Embryonic facial prominence (tissue), 1 donor: ENCODE measurements around the gene TFPI.
"Not testable (repeated sequence)": the region's sequence is repeated elsewhere in the genome, so short reads cannot be mapped to it uniquely, and the experiment has no call there.

Experiments used
- DNase-seq: peaks from one replicate; pipeline ENCODE4 v3.0.0-alpha.2; 2016; ENCODE audit errors: extremely low spot score

The TFPI gene

GRCh38 chr2:187554011-187554703, at the start of gene TFPI:
Gene TFPI, minus strand, starts transcription at chr2:187554435. Its CDS starts 50,667 bp downstream, at chr2:187503768.
- no peak for DNase-seq

- DNase-seq = no peak
Observed at GRCh38 chr2:187594801-187595200, 40.6 kb upstream of the TFPI start.

DNA sequence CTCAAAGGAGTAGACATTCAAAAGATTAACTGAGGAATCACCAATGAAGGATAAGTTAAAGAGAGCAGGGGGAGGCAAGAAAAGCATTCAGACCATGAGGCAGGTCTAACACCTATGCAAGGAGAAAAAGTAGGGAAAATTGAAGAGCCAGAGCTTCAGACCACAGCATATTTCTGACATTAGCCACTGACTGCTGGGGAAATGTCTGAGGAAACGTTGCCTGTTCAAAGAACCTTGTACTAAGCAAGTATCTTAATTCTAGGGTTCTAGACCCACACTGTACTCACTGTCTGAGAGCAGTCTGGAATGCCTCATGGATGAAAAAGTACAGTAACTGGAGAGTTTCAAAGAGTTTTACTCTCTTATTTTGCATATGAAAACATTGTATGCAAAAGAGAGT, 39.5 kb upstream of the TFPI start:
- no peak for DNase-seq

GRCh38 chr2:187593098-187593497, 38.9 kb upstream of the TFPI start:
- no peak for DNase-seq

DNA sequence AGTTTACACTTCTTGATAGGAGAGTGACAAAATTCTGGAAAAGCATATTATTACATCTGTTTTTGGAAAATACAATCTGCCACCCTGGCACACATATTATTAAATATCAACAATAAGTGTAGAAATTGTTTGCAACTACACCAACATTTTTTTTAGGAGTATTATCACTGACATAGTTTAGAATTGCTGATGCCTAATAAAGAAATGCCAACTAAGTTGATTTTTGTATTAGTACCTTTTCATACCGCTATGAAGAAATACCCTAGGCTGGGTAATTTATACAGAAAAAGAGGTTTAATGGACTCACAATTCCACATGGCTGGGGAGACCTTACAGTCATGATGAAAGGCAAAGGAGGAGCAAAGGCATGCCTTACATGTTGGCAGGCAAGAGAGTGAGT, 35.9 kb upstream of the TFPI start:
- no peak for DNase-seq

GRCh38 chr2:187586011-187586641, 31.9 kb upstream of the TFPI start:
- DNase-seq = no peak

GRCh38 chr2:187581125-187581896, 27.1 kb upstream of the TFPI start:
- DNase-seq = no peak

DNA sequence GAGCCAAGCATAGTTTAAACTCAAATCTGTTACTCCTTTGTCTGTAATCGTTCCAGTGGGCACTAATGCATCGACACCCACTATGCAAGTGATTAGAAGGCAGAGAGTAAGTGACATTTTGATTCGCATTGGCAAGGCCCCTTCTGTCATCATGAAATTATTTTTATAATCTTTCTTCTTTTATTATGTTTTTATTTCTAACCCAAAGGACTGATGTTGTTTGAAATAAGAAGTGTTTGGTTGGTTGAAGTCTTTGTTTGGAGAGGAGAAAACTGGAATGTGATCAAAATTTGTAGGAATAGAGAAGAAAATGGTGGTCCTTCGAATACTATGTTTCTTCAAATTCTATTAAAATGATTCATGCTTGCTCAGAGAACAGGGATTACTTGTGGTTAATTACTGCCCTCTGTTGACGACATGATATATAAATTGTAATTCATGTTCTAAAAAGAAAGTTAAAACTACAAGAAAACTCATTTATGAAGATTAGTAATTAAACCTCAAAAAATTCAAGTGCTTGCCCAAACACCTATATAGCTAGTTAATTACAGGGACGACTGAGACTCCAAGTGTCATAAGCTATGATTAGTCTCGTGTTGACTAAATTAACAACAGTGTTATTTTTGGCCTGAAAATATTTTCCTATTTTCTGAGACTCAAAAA, 26.4 kb upstream of the TFPI start:
- peak; percentile 52 for DNase-seq

DNA sequence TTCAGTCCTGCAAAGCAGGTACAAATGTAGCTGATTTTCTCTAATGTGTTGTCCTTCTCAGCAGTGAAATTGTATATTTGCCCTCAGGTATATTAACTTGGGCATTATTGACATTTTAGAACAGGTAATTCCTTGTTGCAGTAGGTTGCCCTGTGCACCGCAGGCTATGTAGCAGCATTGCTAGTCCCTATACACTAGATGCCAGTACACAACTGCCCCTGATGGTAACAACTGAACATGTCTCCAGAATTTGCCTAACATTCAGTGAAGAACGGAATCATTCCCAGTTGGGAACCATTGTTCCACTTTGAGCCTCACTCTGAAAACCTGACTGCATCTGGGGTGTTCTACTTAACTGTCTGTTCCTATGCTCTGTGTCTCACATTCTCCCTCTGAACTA, 23.1 kb upstream of the TFPI start:
- DNase-seq = no peak

DNA sequence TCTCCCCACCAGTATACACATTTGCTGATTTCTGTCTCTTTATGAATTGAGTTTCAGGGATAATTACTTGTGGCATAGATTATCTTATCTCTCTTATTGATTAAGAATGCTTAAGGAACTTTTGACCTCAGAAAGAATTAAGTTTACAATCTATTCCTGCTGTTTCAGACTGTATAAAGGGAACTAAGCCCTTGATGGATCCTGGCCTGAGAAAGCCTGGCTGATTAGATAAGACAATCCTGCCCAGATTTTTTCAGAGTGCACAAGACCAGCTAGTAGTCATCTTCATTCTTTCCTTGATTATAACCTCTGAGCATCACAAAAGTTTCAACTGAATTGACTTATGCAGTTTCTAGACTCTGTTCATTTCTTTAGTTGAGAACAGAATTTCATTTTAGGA, 22.7 kb upstream of the TFPI start:
- DNase-seq = no peak

- no peak for DNase-seq
Observed at GRCh38 chr2:187575751-187576067, 21.5 kb upstream of the TFPI start.

DNA sequence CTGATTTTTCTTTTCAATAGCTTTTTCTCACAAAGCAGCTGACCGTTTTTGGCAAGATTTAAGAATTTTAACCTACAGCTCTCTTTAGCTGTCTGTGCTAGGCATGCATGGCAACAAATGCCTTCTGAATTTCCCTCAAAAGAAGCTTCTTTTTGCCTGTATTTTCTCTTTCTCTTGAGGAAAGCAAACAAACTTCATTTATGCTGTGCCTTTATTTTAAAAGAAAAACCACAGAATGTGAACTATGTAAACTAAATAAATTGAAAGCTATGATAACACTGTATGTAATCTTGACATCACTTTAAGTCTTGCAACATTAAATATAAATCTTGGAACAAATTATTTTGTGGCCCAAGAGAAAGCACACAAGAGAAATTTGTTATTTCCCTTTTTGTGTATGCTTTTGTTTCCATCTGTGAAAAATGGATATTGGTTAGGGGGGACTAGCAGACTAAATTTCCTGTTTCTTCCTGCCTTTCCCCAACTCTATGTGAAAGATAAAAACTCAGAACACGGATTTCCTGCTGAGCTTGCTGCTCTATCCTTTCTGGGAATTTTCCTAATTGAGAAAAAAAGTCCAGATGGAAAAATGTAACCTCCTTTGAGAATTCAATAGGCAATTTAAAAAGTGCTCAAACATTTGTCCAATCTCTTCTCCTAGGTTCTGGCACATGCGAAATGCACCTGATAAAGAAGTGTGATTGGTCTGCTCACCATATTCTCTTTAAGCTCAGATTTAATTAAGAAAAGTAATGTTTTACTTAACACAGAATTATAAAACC, 20.9 kb upstream of the TFPI start:
- DNase-seq = no peak

- DNase-seq = no peak
Observed at GRCh38 chr2:187573722-187574121, 19.5 kb upstream of the TFPI start.

DNA sequence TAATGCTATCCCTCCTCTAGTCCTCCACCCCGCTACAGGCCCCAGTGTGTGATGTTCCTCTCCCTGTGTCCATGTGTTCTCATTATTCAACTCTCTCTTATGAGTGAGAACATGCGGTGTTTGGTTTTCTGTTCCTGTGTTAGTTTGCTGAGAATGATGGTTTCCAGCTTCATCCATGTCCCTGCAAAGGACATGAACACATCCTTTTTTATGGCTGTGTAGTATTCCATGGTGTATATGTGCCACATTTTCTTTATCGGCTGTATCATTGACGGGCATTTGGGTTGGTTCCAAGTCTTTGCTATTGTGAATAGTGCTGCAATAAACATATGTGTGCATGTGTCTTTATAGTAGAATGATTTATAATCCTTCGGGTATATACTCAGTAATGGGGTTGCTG, 17.8 kb upstream of the TFPI start:
- DNase-seq = not testable (repeated sequence)

GRCh38 chr2:187569571-187569970, 15.3 kb upstream of the TFPI start:
- DNase-seq = no peak

- no peak for DNase-seq
Observed at GRCh38 chr2:187569042-187569441, 14.8 kb upstream of the TFPI start.

DNA sequence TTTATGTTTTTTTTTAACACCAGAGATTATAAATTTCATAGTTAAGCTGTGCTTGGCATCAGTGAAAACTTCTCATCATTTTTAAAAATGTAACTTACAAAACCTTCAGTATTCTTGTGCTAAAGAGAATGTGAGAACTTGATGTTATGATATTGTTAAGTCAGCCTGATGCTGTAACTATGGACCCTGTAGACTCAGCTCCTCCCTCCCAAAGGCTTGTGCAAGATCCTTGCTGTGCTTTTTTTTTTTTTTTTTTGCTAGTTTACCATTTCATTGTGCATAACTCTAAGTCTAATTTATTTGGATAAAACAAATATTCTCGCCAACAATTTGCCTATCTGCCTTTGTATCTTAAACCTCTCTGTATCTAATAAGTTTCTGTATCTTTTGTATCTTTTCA, 12.9 kb upstream of the TFPI start:
- no peak for DNase-seq

DNA sequence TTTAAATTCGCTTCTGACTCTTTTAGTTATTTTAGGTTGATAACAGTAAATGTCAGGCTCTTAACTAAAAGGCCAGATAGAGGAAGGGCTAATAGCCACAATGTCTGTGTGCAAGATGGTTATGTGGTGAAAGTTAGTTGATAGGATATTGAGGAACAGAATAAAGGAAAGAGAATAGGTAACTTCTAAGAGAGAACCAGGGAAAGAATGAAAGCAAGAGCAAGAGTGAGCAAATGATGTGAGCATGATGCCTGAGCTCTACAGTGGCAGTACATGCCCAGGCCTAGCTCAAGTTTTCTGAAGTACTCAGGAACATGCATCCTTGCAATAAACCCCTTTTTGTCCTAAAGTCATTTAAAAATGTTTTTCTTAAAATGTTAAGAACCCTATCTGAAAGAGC, 12.5 kb upstream of the TFPI start:
- no peak for DNase-seq

DNA sequence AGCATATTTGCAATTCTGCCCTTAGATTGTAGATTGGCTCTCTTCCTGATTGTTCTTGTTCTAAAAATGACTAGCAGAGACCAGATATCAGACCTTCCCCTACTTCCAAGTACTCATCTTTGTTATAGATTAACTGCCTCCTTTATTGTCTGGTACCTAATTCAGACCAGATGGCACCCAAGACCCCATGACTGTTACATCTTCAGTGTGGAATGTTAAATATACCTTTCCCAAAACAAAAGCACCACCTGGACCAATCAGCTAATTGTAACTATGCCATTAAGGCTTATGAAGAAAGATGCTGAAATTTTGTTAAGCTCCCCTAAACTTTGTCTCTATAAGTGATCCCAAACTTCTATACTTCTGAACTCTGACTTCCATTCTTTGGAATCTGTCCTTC, 12.0 kb upstream of the TFPI start:
- DNase-seq = no peak

GRCh38 chr2:187565618-187566017, 11.4 kb upstream of the TFPI start:
- DNase-seq = not testable (repeated sequence)

- DNase-seq = not testable (repeated sequence)
Observed at GRCh38 chr2:187556493-187556892, 2.3 kb upstream of the TFPI start.

DNA sequence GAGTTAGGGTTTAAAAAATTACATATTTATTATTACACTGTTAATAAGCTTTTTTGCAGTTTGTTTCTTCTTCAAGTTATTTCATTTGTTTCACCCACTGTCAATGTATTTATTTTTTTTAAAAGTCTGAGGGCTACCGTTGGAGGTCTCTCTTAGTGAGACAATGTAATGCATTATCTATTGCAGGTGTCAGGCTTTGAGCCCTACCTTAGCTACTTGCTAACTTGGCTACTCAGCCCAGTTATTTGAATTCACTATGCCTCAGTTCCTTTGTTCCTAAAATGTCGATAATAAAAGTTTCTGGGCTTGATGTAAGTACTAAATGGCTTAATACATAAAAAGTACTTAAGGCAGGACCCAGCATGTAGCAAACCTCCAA, 458 bp upstream of the TFPI start:
- DNase-seq = no peak
